GM21423 (cell line): ENCODE measurements around the gene SMARCA2.

Experiments
- ATAC-seq: cut with Tn5 transposase; IDR thresholded peaks from one replicate; pipeline ENCODE4 v1.9.1; 2021; ENCODE audit warnings: mild to moderate bottlenecking, moderate library complexity; ENCODE audit not compliant: unreplicated experiment

Gene SMARCA2

GRCh38 chr9:2039294-2040180, 24.4 kb downstream of the SMARCA2 start:
- no peak for ATAC-seq

DNA sequence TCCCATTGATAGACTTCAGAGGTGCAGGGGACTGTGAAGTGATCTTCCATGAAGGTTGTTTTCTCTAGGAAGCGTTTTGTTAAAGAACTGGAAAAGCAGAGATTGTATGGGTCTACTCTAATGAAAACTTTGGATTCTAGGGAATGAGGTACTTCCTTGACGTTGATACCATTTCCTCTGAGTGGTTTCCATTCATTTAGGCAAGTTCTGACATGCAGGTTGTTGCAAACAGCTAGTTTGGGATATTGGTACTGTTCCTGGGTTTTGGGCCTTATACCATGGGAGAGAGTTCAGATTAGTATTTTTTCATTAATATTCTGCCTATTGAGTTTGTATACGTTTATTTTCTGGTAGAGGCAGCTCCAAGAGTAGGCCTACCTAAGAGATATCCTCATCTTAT, 25.7 kb downstream of the SMARCA2 start:
- no peak for ATAC-seq

- ATAC-seq = no peak
Observed at GRCh38 chr9:2041736-2042135, 26.6 kb downstream of the SMARCA2 start.

DNA sequence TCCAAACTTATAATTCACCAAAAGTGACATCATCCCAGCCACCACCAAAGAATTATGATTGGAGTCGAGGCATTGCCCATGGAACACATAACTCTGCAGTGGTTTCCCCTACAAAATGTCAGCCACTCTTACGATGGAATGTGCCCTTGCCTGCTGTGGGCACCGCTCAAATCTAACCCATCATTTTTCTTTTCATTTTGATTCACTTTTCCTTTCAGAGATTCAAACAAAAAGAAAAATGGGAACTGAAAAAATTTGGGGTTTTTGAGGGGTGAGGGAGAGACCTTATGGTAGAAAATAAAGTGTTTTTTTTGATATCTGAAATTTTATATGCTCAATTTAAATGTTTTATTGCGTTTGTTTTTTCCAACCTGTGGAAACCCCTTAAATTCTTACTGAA, 28.1 kb downstream of the SMARCA2 start:
- ATAC-seq = no peak

- no peak for ATAC-seq
Observed at GRCh38 chr9:2043881-2044462, 28.8 kb downstream of the SMARCA2 start.

DNA sequence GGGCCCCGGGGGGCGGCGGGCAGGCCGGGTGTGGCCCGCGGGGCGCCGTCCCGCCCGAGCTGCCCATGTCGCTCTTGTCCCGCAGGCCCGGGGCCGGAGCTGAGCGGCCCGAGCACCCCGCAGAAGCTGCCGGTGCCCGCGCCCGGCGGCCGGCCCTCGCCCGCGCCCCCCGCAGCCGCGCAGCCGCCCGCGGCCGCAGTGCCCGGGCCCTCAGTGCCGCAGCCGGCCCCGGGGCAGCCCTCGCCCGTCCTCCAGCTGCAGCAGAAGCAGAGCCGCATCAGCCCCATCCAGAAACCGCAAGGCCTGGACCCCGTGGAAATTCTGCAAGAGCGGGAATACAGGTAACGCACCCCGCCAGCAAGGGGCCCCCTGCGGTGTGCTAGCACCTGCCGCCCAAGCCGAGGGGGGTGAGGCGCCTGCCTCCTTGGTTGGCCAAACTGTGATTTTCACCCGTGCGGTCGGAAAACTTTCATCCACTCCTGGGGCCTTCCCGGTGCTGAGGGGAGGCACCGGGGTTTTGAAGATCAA, 32.1 kb downstream of the SMARCA2 start:
- ATAC-seq = no peak

DNA sequence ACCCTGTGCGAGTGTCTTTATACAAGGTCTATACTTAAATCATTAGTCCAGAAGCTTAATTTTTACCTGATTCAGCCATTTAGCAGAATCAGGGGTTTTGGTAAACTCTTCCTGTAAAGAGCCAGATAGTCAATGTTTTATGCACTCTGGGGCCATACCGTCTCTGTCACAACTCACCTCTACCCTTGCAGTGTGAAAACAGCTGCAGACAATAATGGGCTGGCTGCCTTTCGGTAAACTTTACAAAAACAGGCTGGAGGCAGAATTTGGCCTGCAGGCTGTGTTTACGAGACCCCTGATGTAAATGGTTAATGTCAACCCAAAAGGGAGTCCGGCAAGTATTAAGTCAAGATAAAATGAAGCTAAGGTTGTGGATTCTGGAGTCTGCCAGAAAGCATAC, 32.8 kb downstream of the SMARCA2 start:
- no peak for ATAC-seq

- no peak for ATAC-seq
Observed at GRCh38 chr9:2050236-2050635, 35.1 kb downstream of the SMARCA2 start.

DNA sequence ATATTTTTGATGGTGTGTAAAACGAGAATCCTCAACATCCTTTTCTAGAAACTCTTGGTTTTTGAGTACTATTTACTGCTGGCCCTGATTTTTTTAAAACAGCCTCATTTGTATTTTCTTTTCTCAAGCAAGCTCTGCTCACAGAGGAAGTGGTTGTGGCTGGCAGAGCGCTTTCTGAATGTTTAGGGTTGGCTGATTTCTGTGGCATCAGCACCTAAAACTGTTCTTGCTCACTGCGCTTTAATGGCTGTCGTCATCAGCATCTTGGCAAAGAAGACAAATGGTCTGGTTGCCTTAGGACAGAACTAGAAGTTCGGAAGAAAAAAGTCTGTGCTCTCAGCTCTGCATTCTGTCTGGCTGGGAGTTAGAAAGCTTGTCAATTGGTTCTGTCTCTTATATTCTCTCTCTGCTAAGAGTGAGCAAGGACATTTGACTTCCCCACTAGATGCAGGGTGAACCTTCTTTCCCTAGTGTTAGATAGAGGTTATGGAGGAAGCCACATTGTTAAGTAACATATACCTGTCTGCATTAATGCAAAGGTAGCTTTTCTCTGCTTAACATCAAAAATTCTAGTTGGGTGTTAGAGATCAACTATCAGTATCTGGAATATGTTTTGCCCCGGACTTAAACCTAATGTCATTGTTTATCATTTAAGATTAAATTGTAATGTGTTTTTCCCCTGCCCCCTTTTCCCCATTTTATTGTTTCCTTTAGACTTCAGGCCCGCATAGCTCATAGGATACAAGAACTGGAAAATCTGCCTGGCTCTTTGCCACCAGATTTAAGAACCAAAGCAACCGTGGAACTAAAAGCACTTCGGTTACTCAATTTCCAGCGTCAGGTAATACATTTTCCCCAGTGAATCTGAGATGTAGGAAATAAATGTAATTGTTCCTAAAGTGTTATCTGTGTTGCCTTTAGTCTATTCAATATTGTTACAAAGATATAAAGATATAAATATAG, 39.0 kb downstream of the SMARCA2 start:
- ATAC-seq = peak; percentile 97

GRCh38 chr9:2055203-2055658, 40.1 kb downstream of the SMARCA2 start:
- ATAC-seq = no peak

DNA sequence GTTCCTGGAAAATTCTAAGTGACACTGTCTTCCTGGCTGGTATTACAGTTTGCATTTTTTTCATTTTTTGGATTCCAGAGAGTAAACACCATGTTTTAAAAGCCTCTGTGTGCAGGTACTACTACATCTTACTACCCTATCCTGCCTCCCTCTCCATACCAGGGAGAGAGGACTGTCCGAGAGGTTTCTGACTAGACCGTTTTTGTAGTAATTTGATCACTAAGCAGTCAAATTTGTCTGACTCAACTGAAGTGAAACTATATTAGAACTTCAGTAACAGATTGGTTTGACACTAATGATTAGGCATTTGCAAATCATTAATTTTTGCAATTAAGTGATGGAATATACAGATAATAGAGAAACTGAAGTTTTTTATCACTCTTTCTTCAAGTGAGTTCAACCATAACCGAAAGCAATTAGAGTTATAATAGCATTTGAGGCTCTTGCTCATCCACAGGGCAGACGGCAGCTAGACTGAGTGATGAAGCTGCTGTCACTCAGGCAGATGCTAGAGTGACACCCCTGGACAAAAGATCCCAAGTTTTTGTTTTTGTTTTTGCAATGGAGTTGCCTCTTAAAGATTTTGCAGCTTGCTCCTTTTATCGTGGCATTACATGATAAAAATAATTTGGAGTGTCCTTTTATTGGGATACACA, 44.3 kb downstream of the SMARCA2 start:
- ATAC-seq = no peak

GRCh38 chr9:2060424-2060823, 45.3 kb downstream of the SMARCA2 start:
- no peak for ATAC-seq

DNA sequence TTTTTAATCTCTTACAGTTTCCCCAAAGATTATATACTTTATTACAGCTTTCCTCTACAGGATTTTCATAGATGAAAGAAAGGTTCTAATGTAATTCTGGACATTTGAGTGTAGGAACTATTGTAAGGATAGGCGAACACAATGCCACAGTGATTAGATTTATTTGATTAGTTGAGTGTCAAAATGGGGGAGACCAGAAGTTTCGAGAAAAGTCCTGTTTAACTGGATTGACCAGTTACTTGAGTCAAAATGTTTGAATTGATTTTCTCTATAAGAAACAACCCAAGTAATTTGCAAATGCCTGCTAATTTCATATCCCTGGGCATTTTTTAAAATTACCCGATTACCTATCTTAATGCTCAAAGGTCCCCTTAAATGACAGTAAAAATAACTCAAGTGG, 50.6 kb downstream of the SMARCA2 start:
- no peak for ATAC-seq

GRCh38 chr9:2066312-2067273, 51.4 kb downstream of the SMARCA2 start:
- no peak for ATAC-seq

DNA sequence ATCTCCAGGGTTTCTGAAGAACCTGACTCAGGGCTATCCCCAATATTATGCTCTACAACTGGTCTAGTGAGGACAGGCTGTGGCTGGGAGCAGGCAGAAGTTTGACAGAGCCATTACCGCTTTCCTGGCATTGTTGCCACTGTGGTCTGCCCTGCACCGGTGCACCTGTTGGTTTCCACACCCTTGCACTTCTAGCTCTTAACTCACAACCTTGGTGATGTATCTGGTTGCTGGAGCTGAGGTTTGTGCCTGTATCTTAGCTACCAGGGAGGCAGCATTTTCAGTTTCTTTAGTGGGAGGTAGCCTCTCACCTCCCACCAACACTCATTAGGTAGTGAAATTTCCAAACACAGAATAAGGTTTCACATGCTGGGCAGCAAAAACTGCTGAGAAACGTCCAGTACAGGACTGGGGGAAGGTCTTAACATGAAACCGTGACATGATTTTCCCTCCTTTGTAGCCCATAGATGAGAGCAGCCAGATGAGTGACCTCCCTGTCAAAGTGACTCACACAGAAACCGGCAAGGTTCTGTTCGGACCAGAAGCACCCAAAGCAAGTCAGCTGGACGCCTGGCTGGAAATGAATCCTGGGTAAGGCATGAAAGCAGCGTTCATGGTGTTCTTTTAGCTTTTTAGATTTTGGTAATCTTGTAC, 57.7 kb downstream of the SMARCA2 start:
- peak; percentile 68 for ATAC-seq

DNA sequence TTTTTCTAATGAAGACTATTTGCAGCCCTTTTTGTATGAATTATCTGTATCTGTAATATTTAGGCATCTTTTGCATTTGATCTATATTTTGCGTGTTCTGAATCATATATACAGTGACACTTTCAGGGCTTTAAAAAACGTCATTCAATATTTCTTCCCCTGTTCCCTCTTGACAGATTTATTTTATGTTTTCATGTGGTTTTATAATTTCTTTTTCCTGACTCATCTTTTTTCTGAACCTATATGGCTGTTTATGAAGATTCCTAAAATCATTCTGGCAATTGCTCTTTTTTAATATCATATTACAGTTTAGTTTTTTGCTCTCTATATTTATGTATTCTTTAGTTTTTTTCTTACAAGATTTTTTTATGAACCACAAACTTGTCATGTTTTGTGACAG, 67.6 kb downstream of the SMARCA2 start:
- ATAC-seq = no peak

GRCh38 chr9:2083479-2083878, 68.3 kb downstream of the SMARCA2 start:
- no peak for ATAC-seq

DNA sequence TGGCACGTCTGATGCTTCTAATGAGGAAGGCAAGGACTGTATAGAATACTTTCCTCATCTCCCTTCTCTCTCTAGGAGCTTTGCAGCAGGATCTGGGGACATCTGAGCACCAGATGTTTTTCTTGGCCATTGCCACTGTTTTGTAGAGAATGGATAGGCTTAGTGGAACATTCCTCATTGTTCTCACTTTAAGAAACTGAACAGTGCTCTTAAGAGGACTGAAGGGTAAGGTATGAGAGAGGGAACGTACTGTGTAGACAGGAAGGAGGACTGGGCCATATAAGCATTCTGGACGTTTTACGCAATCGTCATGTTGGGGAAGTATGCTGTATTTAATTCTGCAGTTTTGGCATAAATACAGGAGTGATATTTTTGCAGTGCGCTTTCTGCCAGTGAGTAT, 70.6 kb downstream of the SMARCA2 start:
- no peak for ATAC-seq

- no peak for ATAC-seq
Observed at GRCh38 chr9:2086116-2086515, 71.0 kb downstream of the SMARCA2 start.
